NOMO-1 (cell line): ENCODE measurements around the gene EPG5.
"Not testable (repeated sequence)": the region's sequence is repeated elsewhere in the genome, so short reads cannot be mapped to it uniquely, and the experiment has no call there.

Experiments
- DNase-seq, 2 experiments: peaks; one replicate each; lab custom pipeline; 2025; ENCODE audit not compliant: unreplicated experiment in 2 of 2; lab: John Stamatoyannopoulos, UW

Gene EPG5

GRCh38 chr18:45821711-45822110 is 145.4 kb downstream of the EPG5 start:
- DNase-seq = no peak

DNA sequence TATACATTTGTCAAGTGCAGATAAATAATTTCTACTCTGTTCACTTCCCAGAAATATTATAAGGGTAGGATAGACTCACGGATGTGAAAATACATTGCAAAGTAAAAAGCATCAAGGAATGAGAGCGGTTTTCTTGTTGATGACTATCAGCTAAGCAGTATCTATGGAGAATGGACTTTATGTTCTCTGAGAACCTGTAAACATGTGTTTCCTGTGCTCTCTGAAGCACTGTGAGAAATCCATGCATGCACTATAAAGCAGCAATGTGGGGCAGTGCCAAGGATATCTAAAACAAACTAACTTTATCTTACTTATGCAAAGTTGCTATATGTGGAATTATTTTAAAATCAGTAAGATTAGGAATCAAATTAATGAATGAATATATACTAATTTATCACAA is 146.1 kb downstream of the EPG5 start:
- DNase-seq = no peak

- DNase-seq = peak; percentile 31 to 41
Observed at GRCh38 chr18:45820106-45820745, 146.9 kb downstream of the EPG5 start.

- DNase-seq = peak in 1 of 2 experiments; percentile 22
Observed at GRCh38 chr18:45818765-45819164, 148.4 kb downstream of the EPG5 start.

DNA sequence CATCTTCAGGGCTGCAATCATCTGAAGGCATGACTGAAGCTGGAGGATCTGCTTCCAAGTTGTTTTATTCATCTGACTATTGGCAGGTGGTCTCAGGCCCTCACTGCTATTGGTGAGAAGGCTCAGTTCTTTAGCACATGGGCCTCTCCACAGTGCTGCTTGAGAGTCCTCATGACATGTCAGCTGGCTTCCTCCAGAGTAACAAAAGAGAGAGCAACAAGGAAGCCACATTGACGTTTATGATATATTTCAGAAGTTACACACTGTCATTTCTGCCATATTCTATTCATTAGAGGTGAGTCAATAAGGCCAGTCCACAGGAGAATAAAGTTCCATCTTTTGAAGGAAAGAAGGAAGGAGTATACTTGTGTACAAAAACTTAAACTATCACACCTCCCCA is 149.6 kb downstream of the EPG5 start:
- no peak for DNase-seq

DNA sequence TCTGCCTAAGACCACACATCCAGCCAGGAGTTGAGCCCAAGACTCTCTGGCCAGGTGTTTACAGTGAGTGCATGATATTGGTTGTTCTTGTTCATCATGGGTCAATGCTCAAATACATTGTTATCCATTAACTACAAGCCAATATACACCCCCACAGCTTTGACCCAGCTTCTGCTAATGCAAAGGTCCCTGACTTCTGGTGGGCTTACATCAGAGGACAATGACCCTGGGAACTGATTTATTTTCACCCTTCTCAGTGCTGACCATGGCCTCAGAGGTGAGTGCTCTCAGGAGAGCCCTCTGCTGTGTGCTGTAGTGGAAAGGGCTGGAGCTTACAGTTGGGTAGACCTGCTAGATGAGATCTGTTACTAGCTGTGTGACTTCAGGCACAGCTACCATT is 152.4 kb downstream of the EPG5 start:
- DNase-seq = not testable (repeated sequence)

DNA sequence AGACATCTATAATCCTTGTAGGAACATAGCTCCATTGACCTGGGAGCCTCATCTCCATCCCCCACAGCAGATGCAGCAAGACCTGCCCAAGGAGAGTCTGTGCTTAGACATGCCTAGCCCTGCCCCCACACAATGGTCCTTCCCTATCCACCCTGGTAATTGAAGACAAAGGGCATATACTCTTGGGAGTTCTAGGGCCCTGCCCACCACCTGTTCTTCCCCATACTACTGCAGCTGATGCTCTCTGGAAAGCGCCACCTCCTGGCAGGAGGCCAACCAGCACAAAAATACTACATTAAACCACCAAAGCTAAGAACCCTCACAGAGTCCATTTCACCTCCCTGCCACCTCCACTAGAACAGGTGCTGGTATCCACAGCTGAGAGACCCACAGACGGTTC is 160.0 kb downstream of the EPG5 start:
- DNase-seq = not testable (repeated sequence)

DNA sequence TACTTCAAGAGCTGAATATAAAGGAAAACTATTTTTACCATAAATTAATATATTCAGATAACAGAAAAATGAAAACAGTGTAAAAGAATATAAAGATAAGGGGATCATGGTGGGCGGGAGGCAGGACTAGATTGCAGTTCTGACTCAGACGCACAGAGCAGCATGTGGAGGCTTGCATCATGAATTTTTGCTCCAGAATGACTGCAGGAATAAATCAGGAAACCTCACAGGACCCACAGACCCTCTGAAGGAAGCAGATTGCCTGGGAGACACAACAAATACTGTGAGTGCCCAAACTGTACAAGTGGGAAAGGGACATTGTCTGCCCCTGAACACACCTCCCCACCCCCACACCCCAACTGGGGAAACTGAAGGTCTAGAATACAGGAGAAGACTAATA is 160.9 kb downstream of the EPG5 start:
- DNase-seq = no peak

- DNase-seq = no peak
Observed at GRCh38 chr18:45805551-45805950, 161.6 kb downstream of the EPG5 start.

- peak in 1 of 2 experiments; percentile 29 for DNase-seq
Observed at GRCh38 chr18:45802814-45803492, 164.2 kb downstream of the EPG5 start.

DNA sequence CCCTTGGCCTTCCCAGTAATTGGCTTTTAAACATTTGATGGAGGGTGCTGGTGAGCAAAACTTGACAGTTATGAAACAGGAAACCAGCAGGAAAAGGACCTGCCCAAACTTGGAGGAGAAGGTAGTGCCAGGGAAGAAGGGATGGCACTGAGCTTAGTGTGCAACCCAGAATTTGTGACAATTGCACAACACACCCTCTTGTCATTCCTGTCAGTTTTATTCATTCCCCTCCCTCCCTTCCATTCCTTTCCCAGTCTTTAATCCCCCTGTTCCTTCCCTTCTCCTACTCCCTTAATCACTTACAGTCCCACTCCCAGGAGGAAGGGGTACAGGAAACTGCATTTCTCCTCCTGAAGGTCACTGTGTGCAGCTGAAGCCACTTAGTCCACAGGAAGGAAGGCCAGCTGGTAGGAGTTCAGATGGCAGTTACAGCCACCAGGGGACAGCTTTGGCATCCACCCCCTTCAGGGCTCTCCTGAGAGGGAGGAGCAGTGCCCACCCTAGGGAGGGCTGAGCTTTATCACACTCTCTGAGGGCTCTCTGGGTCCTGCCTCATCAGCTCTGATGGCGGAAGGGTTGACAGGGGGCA is 165.6 kb downstream of the EPG5 start:
- DNase-seq = no peak
